Posterior cingulate gyrus (tissue), 11 donors: ENCODE data around the gene SLC16A3.
"Not testable (repeated sequence)": the region's sequence is repeated elsewhere in the genome, so short reads cannot be mapped to it uniquely, and the experiment has no call there.

Experiments used
- DNase-seq, 10 donors: peaks; one replicate each; pipeline versions ENCODE4 v3.0.0 to v3.0.0-alpha.2; 2020 to 2021; ENCODE audit warnings: mixed read lengths in 3 of 10
- intact Hi-C: fragments of 100-400 bp; cut with DNase I; formaldehyde crosslinking; loops from one replicate; pipeline ENCODE4 v1.15.1; 2023

Gene SLC16A3

GRCh38 chr17:82244413-82245133 lies 15.7 kb downstream of the SLC16A3 start:
- peak in 8 of 10 donors; percentile 58 to 95 (median 71) for DNase-seq
- intact Hi-C loops = loop anchor here (10.0 kb wide), 2 partner anchors 50 to 170 kb away; partner anchors contain the start of genes HEXD and OGFOD3

DNA sequence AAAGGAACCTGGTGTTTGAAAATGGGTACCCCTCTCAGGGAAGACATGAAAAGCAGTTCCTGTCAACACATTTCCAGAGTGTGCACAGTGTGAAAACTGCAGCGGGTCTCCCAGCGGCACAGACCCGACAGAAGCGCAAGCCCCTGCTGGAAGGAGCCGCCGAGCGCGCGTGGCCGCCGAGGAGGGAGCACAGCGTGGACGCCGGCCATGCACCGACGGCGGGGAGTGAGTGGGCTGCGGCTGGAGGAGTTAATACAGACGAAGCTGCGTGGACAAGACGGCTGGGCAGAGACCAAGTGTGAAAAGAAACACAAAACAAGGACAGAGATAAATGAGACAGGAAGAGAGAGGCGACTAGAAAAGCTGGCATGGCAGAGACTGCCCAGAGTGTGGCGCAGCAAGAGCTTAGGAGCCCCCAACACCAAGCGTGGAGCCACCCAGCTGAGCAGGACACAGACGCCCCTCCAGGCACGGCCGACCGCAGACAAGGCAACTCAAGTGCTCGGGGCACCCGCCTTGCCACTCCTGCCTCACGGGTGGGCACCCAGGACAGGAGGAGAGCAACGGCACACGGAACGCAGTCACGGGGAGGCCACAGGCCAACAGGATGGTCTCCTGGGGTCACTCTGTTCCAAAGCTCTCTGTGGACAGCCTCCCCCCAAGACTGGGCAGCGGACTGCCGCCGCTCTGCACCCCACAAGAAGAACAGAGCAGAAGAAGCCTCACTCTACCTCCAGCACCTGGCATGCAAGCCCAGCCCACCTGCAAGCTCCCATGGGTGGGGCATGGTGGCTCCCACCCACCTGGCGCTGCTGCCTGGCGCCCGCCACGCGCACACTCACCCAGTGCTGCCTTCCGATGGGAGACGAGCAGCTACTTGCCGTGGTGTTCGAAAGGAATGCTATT lies 16.5 kb downstream of the SLC16A3 start:
- intact Hi-C loops = loop anchor here (10.0 kb wide), 2 partner anchors 49 to 169 kb away; partner anchors contain the start of genes HEXD and OGFOD3
- DNase-seq = peak in 1 of 10 donors; percentile 77

DNA sequence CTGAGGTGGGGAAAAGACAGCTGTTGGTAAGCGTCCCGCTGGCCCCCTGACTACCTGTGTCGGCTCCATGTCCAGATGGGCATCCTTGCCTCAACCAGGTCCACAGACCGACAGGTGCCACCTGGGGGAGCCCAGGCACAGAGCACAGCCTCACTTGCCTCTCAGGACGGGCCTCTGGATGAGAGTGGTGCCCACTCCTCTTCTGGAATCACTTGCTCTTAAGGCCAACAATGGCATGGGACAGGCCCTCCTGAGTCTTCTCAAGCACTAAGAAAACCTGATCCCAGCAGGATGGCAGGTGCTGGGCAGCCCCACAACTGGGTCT lies 17.2 kb downstream of the SLC16A3 start:
- peak in 1 of 10 donors; percentile 41 for DNase-seq
- intact Hi-C loops = loop anchor here (10.0 kb wide), 2 partner anchors 49 to 169 kb away; partner anchors contain the start of genes HEXD and OGFOD3

DNA sequence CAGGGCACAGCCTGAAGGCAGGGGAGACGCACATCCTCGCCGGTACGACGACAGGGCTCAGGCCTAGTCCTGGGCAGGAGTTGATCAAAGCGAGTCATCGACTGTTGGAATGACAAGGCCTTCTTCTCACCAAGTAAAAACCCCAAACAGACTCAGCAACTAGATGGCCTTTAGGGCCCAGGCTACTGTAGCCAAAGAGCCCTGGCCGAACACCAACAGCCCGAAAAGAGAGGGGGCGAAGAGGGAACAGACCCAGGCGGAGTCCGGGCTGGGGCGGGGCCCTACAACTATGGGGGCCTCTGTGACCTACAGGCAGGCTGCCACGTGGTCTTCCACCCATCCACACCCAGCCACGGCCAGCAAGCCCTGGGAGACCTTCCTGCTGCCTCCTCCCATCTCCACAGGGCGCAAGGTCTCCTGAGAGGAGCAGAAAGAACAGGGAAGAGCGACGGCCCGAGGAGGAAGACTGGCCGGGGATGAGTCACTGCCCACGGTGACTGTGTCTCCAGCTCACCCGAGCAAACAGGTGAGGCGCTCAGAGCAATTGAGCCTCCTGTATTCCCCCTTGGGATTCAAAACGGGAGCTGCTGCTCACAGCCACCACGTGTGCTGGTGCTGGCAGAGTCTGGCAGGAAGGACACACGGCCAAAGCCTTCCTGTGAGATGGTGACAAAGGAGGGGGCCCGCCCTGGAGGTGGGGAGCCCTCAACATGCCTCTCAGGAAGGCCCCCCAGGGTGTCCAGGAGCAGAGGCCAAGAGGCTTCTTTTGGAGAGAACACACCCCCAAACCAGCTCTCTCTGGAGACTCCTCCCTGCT lies 17.7 kb downstream of the SLC16A3 start:
- intact Hi-C loops = loop anchor here (10.0 kb wide), 2 partner anchors 48 to 168 kb away; partner anchors contain the start of genes HEXD and OGFOD3
- peak in 1 of 10 donors; percentile 68 for DNase-seq

DNA sequence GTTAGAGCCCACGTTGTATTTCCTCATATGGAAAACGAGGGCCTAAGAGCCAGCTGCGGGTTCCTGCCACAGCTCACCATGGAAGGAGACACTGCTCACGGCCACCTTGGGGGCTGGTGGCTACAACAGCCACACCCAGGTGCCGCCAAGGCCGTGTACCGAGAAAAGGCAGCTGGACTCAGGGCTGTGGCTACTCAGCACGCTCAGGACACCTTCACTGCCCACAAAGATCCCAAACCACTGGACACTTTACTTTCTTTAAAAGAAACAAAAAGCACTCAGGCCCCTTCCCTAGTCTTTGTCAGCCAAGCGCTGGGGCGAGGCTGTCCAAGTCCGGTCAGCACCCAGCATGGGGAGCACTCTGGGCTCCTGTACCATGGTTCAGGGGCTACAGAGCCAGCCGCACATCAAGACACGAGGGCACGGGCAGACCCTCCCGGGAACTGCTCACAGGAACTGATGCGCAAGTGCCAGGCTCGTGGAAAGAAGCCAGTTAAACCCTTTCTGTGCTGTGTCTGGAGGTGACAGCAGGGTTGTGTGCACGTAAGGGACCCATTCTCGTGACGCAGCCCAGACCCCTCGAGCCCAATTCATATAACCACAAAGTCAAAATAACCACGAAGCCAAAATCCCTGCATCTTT lies 18.5 kb downstream of the SLC16A3 start:
- peak in 1 of 10 donors; percentile 61 for DNase-seq
- intact Hi-C loops = loop anchor here (10.0 kb wide), 2 partner anchors 47 to 167 kb away; partner anchors contain the start of genes HEXD and OGFOD3

DNA sequence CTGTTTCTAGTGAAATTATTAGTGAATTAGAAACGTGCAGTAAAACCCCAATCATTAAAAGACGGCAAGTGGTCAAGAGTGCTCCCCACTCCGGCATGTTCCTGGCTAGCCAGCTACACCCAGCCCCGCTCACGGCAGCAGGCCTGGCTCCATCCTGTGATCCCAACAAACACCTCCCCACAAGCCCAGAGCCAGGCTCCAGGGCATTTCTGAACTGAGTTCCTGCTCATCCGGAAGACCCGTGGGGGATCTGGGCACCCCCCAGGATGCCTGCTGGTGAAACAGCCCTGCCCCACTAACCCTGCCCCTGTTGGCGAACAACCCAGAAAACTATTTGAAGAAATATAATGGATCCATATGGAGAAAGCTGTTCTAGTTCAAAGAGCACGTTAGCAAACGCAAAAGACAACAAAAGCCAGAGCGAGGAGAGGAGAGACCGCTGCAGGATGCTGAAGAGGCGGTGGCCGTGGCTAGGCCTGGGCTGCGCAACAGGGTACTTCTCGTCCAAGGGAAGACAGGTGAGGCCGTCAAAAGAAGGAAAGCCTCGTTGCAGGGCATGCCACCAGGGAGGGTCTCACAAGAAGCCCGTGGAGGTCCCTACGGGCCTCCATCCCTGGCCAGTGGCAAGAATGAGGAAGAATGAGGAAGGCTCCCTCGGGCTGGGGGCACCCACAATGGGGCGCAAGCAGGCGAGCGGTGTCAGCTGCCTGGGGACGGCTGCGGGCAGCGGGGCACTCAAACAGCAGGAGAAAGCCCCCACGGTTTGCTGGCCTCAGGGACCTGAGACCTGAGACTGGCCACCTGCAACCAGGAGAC lies 19.2 kb downstream of the SLC16A3 start:
- DNase-seq = peak in 1 of 10 donors; percentile 60
- intact Hi-C loops = loop anchor here (10.0 kb wide), 2 partner anchors 47 to 167 kb away; partner anchors contain the start of genes HEXD and OGFOD3

- intact Hi-C loops = loop anchor here (10.0 kb wide), 2 partner anchors 46 to 166 kb away; partner anchors contain the start of genes HEXD and OGFOD3
- DNase-seq = peak in 2 of 10 donors; percentile 15 to 62
Observed at GRCh38 chr17:82248815-82249674, 20.2 kb downstream of the SLC16A3 start.

GRCh38 chr17:82249896-82250581 lies 21.2 kb downstream of the SLC16A3 start:
- intact Hi-C loops = loop anchor here (10.0 kb wide), 2 partner anchors 45 to 165 kb away; partner anchors contain the start of genes HEXD and OGFOD3
- peak in 1 of 10 donors; percentile 56 for DNase-seq

GRCh38 chr17:82250868-82251500 lies 22.1 kb downstream of the SLC16A3 start:
- intact Hi-C loops = no loop called here
- DNase-seq = peak in 1 of 10 donors; percentile 75

GRCh38 chr17:82252511-82253178 lies 23.8 kb downstream of the SLC16A3 start:
- intact Hi-C loops = no loop called here
- DNase-seq = peak in 1 of 10 donors; percentile 39

- intact Hi-C loops = no loop called here
- DNase-seq = peak in 1 of 10 donors; percentile 19
Observed at GRCh38 chr17:82253179-82253544, 24.3 kb downstream of the SLC16A3 start.

- intact Hi-C loops = not testable (repeated sequence)
- peak in 1 of 10 donors; percentile 56 for DNase-seq
Observed at GRCh38 chr17:82254096-82254495, 25.3 kb downstream of the SLC16A3 start.

DNA sequence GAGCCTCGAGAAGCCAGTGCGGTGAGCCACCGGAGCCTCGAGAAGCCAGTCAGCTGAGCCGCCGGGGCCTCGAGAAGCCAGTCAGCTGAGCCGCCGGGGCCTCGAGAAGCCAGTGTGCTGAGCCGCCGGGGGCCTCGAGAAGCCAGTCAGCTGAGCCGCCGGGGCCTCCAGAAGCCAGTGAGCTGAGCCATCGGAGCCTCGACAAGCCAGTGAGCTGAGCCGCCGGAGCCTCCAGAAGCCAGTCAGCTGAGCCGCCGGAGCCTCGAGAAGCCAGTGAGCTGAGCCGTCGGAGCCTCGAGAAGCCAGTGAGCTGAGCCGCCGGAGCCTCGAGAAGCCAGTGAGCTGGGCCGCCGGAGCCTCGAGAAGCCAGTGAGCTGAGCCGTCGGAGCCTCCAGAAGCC lies 25.9 kb downstream of the SLC16A3 start:
- intact Hi-C loops = not testable (repeated sequence)
- DNase-seq = peak in 1 of 10 donors; percentile 57

GRCh38 chr17:82255402-82255972 lies 26.6 kb downstream of the SLC16A3 start:
- peak in 1 of 10 donors; percentile 20 for DNase-seq
- intact Hi-C loops = no loop called here

- intact Hi-C loops = no loop called here
Observed at GRCh38 chr17:82256242-82256885, 27.5 kb downstream of the SLC16A3 start.

More at GRCh38 chr17:82256242-82256885, 27.5 kb downstream of the SLC16A3 start:
- DNase-seq = peak in 1 of 10 donors; percentile 12
